ENCODE results near the gene OPHN1.
A peak's percentile ranks its signal among the peaks of the same experiment; 100 is the strongest.

OPHN1 gene

GRCh38 chrX:68045008-68045577 lies 388.2 kb downstream of the OPHN1 start:
- H3K27ac Mint-ChIP-seq, result no peak overlapping the region
- no peak for ATAC-seq (replicated peaks)
- no peaks in the 10 kb centered on the region for H3K4me1 Mint-ChIP-seq
- no peak for DNase-seq
- H3K36me3 Mint-ChIP-seq, result no peaks in the 10 kb centered on the region
- H3K27me3 Mint-ChIP-seq, result no peaks in the 10 kb centered on the region
- H3K9me3 Mint-ChIP-seq, result no peaks in the 10 kb centered on the region
- H3K4me3 Mint-ChIP-seq, result no peak overlapping the region

- DNase-seq (no peak), ATAC-seq (replicated peaks) (no peak)
- no peaks in the 10 kb centered on the region for H3K4me1 Mint-ChIP-seq
- H3K4me3 Mint-ChIP-seq, result no peak overlapping the region
- H3K9me3 Mint-ChIP-seq, result no peaks in the 10 kb centered on the region
- no peaks in the 10 kb centered on the region for H3K27me3 Mint-ChIP-seq
- H3K36me3 Mint-ChIP-seq, result no peaks in the 10 kb centered on the region
- H3K27ac Mint-ChIP-seq, result no peak overlapping the region
Observed at GRCh38 chrX:68043713-68044438, 389.4 kb downstream of the OPHN1 start.

DNA sequence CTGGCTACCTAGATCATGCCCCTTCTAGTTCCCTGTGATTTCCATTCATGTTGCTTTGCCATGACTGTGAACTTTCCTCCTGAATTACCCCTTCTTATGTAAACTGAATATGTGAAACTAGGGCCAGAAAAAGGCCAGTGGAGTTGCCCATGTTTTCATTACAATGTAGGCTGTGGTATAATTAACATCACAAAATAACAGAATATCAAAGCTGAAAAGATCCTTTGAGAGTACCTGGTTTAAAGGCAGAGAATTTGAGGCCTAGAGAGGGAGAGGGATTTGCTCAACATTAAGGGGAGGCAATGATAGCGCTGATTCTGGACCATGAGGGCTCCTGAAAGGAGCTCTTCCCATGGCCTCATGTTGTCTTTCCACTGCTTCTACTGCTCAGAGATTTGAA lies 392.2 kb downstream of the OPHN1 start:
- Mint-ChIP-seq H3K36me3 (no peaks in the 10 kb centered on the region), H3K9me3 (no peaks in the 10 kb centered on the region), H3K27me3 (no peaks in the 10 kb centered on the region), H3K4me3 (no peak overlapping the region), H3K4me1 (no peaks in the 10 kb centered on the region), H3K27ac (no peak overlapping the region)
- ATAC-seq (replicated peaks) (no peak), DNase-seq (no peak)

GRCh38 chrX:68018248-68019203 lies 414.8 kb downstream of the OPHN1 start:
- peaks cover 0 to 4% of the 10 kb centered on the region in 2 donors for H3K9me3 Mint-ChIP-seq
- H3K27ac Mint-ChIP-seq, result no peak overlapping the region
- ATAC-seq (replicated peaks), result peak in 1 of 2 donors; percentile 64
- H3K4me3 Mint-ChIP-seq, result no peak overlapping the region
- H3K4me1 Mint-ChIP-seq, result no peaks in the 10 kb centered on the region
- no peaks in the 10 kb centered on the region for H3K36me3 Mint-ChIP-seq
- H3K27me3 Mint-ChIP-seq, result no peaks in the 10 kb centered on the region
- no peak for DNase-seq

DNA sequence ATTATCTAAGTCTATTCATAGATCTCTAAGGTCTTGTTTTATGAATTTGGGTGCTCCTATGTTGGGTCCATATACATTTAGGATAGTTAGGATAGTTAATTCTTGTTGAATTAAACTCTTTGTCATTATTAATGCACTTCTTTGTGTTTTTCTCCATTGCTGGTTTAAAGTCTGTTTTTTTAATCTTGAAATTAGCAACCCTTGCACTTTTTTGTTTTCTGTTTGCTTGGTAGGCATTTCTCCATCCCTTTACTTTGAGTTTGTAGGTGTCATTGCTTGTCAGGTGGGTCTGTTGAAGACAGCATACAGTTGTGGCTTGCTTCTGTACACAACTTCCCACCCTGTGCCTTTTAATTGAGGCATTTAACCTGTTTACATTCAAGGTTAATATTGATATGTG lies 434.8 kb downstream of the OPHN1 start:
- H3K9me3 Mint-ChIP-seq, result peaks cover 8 to 33% of the 10 kb centered on the region in 2 donors
- no peaks in the 10 kb centered on the region for H3K4me1 Mint-ChIP-seq
- no peak for DNase-seq
- no peak overlapping the region for H3K4me3 Mint-ChIP-seq
- no peaks in the 10 kb centered on the region for H3K36me3 Mint-ChIP-seq
- no peak overlapping the region for H3K27ac Mint-ChIP-seq
- ATAC-seq (replicated peaks), result no peak
- no peaks in the 10 kb centered on the region for H3K27me3 Mint-ChIP-seq
